GM19023 (cell line): Measurements from ENCODE around the gene NUMA1.

Experiments used
- ATAC-seq: cut with Tn5 transposase; IDR thresholded peaks from one replicate; pipeline ENCODE4 v1.9.1; 2021; ENCODE audit warnings: mild to moderate bottlenecking, moderate library complexity; ENCODE audit not compliant: unreplicated experiment

Gene NUMA1

DNA sequence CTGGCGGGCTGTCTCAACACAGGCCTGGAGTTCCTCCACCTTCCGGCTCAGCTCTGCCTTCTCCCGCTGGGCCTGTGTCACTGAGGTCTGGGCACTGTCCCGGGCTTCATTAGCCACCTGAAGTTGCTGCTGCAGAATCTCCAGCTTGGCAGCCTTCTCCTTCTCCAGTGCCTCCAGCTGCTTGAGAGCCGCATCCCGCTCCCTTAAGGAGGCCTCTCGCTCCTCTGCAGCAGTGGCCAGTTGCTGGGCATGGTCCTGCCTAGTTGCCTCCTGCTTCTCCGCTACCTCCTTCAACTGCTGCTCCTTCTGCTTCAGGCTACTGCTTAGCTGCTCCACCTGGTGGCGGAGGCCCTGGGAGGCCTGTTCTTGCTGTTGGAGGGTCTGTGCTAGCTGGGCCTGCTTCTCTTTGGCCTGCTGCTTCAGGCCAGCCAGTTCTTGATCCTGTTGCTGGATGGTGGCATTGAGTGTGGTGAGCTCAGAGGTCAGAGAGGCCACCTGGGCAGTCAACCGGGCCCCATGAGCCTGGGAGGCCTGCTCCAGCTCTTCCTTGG lies 64.8 kb downstream of the NUMA1 start:
- ATAC-seq = no peak

DNA sequence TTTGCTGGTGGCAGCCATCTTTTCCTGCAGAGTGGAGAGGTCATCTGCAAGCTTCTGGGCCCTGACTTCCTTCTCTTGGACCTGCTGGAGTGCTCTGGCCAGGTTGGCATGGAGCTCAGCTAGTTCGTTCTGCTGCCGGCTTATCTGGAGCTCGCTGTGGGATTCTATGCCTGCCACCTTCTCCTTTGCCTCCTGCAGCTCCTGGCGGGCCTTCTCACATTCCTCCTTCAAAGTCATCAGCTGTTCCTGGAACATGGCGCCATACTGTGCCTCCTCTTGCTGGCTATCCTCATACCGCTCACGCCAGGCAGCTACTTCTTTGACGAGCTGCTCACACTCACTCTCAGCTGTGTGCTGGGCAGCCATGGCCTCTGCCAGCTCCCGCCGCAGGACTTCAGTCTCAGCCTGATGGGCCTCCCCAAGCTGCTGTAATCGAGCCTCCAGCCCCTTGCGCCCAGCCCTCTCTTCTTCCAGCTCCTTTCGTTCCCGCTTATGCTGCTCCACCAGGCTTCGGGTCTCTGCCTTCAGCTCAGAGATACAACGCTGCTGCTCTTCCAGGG lies 65.5 kb downstream of the NUMA1 start:
- no peak for ATAC-seq

DNA sequence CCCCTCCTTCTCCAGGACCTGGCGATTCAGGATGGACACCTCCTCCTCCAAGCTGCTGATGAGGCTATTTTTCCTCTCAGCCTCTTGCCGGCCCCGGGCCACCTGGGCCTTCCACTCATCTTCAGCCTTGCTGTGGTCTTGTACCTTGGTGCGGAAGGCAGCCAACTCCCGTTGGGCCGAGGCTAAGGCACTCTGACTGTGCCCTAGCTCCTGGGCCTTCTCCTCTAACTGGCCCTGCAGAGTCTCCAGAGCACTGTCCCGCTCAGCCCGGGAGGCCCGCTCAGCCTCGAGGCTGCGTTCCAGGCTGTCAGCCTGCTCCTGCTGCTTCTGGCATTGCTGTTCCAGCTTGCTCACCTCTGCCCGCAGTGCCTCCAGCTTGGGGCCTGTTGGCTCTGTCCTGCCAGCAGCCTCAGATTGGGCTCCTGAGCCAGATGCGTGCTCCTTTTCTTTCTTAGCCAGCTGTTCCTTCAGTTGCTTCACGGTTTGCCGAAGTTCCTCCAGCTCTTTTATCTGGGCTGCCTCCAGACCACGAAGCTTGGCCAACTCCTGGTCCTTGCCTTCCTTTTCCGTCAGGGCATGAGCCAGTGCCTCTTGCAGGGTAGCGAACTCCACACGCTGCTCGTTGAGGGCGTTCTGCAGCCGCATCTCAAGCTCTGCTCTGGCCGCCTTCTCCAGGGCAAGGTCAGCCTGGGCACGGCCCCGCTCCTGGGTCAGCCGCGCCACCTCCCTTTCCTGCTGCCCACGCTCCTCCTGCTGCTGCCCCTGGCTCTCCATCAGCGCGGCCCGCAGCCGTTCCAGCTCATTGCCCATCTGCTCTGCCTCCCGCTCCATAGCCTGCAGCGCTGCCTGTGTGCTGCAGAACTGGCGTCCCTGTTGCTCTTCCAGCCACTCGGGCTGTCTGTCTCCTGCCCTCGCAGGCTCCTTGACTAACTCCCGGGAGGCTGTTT lies 66.3 kb downstream of the NUMA1 start:
- ATAC-seq = no peak

DNA sequence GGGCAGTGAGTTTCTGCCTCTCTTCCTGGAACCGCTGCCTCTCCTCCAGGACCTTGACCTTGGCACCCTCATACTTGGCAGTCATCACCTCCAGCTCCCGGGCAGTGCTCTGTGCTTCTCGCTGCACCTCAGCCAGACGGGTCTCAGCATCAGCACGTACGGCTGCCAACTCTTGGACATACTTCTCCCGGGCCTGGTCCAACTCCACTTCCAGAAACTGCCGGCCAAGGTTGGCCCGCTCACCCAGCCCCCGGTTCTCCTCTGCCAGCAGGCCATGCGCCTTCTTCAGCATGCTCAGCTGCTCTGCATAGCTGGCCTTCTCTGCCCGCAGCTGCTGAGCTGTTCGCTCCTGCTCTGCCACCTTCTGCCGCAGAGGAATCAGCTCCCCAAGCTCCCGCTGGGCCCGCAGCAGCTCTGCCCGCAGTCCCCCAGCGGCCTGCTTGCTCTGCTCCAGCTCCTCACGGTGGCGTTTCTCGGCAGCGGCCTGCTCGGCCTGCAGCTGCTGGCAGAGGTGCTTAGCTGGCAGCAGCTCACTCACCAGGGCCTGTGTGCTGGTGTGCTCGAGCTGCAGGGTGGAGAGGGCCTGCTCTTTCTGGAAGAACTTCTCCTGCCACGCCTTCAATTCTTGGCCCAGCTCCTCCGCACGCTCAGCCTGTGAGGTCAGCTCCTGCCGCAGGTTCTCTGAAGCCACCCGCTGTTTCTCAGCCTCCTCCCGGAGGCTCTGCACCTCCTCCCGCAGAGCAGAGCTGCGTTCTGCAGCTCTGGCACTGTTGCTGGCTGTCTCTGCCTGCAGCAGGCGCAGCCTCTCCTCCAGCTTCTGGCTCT lies 67.2 kb downstream of the NUMA1 start:
- ATAC-seq = no peak

DNA sequence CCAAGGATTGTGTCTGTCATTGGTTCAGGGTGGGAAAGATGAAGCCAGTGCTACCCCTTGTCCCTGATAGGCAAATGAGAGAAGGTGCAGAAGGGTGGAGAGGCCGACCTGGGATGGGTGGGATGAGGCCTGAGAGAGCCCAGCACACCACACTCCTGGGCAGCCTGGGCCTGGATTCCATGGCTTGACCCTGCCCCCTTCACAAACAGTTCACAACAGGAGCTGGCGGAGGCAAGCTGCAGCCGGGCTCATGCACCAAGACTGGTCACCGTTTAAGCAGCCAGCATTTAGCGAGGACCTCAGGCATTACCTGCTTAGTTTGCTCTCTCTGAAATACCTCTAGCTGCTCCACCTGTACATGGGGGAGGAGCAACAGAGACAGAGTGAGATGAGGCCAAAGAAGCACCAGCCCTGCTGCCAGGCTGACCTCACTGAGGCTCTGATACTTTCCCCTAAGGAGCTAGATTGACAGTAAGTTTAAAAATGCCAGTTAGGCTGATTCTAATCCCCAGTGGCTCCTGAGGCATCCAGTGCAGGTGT lies 68.2 kb downstream of the NUMA1 start:
- no peak for ATAC-seq

DNA sequence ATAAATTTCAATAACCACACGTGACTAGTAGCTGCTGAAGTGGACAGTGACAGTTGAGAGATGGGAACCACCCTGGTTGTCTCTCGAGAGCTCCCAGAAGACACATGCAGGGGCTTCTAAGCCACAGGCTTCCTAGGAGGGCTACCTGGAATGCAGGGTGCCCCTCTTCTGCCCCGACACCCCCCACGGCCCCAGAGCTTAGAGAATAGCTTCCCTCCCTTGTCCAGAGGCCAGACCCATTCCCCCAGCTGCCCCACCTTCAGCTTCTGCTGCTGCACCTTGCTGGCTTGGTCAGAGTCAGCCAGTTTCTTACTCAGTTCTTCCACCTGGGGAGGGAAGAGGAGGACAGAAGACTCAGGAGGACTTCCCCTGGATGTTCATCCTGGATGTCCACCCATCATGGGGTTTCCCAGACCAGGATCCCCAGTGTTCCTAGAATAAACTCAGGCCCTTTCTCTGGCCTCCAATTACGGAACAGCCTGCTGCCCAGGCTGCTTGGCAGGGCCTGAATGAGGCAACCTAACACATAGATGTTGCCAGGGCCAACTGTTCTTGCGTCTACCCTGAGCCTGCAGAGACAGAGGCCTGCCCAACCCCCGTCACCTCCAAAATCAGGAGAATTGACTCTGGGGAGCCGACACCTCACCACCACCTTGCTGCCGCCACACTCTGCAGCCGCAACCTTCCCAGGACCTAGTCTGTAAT lies 69.7 kb downstream of the NUMA1 start:
- ATAC-seq = no peak

DNA sequence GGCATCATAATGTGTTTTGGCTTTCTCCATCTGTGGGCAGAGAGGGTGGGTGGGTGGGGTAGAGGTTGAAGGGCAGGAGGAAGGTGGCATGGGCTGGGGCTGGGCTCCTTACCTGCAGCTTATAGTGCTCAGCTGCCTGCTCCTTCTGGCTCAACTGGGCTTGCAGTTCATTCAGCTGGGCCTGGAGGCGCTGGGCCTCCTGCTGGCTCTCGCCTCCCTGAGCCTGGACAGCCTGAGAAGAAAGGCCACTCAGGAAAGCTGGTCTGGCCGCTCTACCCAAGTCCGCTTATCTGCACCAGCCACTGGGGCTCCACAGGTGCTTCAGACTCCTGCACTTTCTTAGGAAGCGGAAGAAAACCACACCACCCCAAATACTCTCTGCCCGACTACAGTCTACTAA lies 71.2 kb downstream of the NUMA1 start:
- no peak for ATAC-seq

DNA sequence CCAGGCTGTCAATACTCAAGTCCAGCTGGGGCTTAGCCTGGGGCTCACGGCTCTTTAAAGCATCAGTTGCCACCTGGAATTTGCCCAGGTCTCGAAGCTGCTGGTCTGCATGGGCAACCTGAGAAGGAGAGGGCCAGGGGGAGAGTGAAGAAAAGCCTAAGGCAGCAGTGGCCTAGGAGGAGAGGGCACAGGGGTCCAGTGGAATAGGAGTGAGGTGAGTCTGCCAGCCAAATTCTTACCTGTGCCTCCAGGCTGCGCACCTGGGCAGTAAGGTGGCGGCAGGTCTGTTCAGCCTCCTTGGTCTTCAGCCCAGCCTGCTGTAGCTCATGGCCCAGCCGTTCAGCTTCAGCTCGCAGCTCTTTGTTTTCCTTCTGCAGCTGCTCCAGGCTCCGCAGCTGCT lies 71.6 kb downstream of the NUMA1 start:
- no peak for ATAC-seq

DNA sequence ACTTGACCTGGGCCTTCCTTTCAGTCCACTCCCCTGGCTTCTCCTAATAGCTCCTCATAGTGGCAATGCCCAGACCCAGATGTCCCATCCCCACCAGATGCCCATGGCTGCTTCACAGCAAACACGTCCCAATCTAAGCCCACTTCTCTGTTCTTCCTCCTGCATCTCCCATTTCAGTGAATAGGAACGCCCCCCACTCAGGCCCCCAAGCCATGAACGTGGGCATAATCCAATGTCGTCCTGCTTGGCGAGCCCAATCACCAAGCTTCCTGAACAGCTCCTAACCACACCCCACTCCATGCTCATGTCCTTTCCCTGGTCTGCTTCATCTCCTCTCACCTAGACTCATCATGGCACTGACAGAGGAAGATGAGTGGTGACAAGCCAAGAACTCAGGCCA lies 72.8 kb downstream of the NUMA1 start:
- no peak for ATAC-seq

DNA sequence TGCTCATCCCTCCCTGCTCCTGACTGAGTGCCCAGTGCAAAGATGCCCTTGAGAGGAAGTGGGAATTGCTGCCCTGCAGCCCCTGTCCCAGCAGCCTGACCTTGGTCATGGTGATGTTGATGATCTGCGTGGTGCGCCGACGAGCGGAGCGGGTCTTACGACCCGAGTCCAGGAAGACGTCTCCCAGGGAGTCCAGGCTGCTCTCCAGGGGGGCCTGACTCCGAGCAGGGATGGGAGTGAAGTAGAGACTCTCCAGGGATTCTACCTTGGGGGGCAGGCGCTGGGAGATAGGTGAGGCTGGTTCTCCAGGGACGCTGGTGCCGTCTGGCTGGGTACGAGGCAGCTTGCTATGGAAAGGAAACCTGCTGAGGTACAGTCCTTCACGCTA lies 73.3 kb downstream of the NUMA1 start:
- ATAC-seq = no peak

DNA sequence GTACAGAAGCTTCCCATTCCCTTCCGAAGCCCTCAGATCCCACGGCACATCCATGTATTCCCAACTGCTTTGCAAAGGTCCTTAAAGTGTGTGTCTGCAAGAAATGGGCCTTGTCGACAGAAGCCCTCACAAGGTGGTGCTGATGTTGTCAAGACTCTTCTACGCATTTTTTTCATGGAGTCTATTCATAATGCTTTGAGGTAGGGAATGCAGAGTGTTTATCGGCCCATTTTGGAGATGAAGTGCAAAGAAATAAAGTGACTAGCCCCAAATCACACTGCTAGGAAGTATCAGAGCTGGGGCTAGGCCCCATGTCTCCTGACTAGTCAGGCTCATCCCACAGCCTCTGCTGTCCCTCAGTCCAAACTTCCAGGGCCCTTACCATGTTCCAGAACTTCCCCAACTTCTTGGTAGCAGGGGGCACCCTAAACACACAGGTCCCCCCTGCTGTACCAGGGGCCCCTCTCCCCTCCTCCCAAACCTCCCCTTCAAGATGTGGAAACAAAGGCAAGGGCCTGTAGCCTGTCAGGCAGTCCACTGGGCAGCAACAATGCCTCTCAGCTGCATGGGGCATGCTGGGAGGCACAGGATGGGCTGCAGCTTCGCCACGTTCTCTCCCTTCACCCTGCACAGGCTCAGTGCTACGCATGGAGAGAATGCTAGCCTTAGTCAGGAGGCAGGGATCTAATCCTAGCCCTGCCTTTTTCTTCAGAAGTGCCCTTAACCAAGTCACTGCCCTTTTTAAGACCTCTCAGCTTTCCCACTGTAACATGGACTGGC lies 73.8 kb downstream of the NUMA1 start:
- no peak for ATAC-seq

DNA sequence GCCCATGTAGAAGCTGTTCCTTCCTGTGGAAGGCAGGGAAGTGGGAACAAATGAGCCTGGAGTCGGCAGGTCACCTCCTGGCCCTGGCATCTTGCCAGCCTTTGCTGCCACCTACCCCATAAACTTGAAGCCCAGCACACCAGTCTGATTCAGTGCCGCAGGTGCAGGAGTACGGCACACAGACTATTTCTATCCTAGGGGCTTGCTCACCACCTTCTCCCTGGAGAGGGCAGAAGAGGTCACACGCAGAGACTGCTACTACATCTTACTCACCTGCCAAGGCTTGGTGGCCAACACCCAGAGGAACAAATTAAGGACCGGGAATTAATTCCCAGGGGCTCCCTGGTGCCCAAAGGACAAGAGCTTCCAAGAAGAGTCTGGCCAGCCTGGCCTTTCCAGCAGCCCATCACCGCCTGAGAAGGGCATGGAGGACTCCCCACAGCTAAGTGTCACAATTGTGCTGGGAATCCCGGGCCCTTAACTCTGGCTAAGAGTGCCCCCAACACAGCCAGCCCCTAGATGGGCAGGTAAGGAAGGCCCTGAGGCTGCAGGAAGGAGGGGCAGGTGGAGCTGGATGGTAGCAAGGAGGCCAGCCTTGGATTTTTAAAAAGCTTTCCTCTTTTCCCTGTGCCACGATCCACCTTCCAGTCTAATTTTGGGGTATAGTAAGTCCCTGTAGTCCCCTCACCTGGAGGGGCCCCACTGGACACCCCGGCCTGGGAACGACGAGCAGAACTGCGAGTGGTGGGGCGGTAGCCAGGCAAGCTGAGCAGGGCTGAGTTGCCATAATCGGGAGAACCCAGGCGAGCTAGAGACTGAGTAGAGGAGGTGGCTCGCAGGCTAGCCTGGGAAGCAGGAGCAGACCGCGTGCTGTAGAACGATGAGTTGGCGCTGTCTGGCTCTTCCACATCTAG lies 74.7 kb downstream of the NUMA1 start:
- ATAC-seq = no peak

DNA sequence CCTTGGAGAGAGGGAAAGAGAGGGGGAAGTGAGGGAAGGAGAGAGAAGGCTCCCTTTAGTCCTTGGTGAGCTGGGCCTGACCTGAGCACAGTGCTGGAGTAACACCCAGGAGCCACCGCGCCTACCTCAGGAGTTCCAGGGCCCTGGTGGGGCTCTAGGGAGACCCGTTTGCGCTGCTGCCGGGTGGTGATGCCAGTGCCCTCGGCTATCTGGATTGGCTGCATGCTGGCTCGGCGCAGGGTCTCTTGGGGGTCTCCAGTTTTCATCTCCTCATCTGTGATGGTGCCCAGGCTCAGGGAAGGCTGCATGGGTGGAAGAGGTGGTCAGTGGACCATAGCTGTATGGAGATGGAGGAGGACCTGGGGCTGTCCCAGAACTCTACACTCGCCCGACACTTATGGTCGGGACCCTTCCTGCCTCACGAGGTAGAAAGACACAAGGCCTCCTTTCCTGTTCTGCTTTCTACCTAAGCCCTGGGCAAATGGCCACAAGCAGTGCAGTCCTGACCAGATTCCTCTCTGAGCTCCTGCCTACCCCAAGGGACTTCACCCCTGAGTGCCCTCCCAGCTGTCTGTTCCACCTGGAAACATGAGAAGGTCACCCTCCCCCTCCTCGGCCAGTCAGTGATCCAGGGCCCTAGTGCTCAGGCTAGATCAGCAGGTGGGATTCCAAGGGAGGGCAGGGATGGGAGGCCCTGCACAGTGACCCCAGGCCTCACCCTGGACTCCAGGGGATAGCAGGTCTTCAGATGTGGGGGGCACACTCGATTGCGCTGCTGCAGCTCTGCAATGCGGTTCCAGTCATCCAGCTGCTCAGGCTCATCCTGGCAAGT lies 75.6 kb downstream of the NUMA1 start:
- no peak for ATAC-seq

DNA sequence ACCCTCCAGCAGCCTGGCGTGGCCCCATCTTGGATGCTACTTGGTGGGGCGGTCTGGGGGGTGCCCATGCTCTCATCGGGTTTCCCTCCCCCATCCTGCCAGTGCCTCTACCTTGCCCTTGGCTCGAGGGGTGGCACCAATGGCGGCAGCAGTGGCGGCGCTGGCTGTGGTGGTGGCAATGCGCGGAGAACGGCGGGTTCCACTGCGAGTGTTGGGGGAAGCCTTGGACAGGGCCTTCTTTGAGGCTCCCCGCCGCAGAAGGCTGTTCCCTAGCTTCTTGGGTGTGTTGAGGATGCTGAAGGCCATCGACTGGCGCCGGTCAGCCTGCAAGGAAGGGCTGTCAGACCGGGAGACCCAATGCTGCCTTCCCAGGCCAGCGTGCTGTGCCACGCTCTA lies 76.6 kb downstream of the NUMA1 start:
- no peak for ATAC-seq

DNA sequence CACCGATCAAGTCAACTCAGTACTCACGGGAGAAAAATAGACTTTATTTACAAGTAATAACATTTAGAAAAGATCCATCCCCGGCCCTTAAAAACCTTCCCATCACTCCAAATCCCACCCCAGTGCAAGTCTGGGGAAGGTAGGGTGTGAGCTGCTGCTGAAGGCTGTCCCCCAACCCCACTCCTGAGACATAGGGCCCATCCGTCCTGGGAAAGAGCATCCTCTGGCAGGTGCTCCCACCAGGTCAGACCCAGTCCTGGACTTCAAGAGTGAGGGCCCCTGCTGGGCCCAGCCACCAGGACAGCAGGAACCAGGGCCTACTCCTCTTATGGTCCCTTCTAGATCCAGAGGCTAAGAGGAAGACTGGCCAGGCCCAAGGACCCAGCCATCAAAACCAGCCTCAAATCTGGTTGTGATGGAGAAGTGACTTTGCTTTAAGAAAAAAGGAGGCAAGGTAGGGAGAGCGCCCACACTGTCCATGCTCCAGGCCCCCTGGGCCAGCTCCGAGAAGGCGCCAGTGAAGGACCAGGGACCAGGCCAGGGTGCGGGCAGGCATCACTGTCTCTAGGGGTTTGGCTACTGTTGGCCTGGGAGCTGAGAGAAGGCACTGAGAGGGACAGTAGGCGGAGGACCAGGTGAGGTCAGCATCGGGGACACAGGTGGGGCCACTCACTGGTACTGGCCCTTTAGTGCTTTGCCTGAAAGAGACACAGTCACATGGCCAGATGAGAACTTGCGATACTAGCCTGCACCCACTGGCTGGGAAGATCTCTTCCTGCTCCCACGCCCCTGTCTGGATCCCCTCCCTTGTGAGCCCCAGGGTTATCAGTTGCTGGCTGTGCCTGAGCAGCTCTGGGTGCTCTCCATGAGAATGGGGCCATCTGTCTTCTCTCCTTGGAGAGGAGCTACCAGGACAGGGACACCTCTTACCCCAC lies 77.2 kb downstream of the NUMA1 start:
- no peak for ATAC-seq

DNA sequence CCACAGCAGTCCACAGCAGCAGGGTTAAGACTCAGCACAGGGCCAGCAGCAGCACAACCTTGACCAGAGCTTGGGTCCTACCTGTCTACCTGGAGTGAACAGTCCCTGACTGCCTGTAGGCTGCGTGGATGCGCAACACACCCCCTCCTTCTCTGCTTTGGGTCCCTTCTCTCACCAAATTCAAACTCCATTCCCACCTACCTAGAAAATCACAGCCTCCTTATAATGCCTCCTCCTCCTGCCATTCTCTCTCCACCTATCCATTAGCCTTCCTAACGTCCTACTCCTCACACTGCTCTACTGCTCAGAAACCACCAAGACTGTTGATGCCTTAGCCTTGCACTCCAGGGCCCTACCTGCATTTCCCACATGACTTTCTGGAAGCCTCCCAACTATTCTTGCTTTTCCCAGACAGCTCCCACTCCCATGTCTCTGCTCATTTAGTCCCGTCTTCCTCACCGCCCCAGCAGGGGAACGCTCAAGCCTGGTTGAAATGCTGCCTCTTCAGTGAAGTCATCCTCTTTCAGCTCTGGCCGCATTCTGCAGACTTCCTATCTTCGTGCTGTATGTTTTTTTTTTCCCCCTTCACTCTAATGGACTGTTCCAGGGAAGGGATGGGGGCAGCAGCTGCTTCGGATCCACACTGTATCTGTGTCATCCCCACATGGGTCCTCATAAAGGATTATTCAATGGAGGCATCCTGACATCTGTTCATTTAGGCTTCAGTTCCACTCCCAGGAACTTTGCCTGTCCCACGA lies 78.3 kb downstream of the NUMA1 start:
- ATAC-seq = no peak
